22Rv1 (cell line): ENCODE results near the gene OLFML2B.

ENCODE experiments used
- ZFX ChIP-seq: fragments of 450-650 bp; IDR thresholded peaks from 2 replicates; pipeline ENCODE4 v1.6.1; 2017; ENCODE audit warnings: antibody characterized with exemption, borderline replicate concordance
- TF ChIP-seq, protein P1 (sequence below): fragments of 450-650 bp; IDR thresholded peaks from 2 replicates; pipeline ENCODE4 v1.5.1; 2017; ENCODE audit warnings: mild to moderate bottlenecking

DNA sequence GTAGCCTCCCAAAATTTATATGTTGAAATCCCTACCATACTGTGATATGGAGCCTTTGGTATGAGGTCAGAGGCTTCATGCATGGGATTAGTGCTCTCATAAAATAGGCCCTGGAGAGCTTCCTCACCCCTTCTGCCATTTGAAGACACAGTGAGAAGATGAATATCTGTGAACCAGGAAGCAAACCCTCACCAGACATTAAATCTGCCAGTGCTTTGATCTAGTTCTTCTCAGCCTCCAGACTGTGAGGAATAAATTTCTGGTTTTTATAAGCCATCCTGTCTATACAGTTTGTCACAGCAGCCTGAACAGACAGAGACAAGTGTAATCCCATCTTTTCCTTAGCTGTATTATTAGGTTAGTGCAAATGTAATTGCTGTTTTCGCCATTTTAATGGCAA is 88.4 kb downstream of the OLFML2B start:
- TF ChIP-seq, protein P1, sequence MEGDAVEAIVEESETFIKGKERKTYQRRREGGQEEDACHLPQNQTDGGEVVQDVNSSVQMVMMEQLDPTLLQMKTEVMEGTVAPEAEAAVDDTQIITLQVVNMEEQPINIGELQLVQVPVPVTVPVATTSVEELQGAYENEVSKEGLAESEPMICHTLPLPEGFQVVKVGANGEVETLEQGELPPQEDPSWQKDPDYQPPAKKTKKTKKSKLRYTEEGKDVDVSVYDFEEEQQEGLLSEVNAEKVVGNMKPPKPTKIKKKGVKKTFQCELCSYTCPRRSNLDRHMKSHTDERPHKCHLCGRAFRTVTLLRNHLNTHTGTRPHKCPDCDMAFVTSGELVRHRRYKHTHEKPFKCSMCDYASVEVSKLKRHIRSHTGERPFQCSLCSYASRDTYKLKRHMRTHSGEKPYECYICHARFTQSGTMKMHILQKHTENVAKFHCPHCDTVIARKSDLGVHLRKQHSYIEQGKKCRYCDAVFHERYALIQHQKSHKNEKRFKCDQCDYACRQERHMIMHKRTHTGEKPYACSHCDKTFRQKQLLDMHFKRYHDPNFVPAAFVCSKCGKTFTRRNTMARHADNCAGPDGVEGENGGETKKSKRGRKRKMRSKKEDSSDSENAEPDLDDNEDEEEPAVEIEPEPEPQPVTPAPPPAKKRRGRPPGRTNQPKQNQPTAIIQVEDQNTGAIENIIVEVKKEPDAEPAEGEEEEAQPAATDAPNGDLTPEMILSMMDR, result no peak
- no peak for TF ChIP-seq ZFX
